DLD1 (cell line): ENCODE results near the gene ARL15.
"Not testable (repeated sequence)": the region's sequence is repeated elsewhere in the genome, so short reads cannot be mapped to it uniquely, and the experiment has no call there.

Source experiments
- in situ Hi-C: cut with HindIII; loops from 2 replicates; pipeline ENCODE4 v1.10.0; 2017; ENCODE audit warnings: low sequenced_read_pairs

ARL15 gene

DNA sequence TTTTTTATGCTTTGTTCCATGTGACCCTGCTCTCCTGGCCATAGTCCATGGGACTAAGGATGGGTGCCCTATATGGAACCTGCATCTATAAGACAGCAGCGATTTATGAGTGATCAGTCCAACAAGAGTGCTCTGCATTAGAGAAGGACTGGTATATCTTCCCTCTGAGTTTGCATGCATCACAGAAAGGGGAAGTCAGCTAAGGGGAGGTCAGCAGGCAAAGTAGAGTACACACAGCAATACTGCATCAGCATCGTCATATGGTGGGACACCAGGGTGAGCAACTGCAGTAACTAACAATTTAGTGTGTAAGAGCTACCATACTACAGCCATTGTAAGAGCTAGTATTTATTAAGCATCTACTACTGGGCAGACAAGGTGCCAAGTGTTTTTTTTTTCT is 438.6 kb downstream of the ARL15 start:
- in situ Hi-C loops, result no loop called here

DNA sequence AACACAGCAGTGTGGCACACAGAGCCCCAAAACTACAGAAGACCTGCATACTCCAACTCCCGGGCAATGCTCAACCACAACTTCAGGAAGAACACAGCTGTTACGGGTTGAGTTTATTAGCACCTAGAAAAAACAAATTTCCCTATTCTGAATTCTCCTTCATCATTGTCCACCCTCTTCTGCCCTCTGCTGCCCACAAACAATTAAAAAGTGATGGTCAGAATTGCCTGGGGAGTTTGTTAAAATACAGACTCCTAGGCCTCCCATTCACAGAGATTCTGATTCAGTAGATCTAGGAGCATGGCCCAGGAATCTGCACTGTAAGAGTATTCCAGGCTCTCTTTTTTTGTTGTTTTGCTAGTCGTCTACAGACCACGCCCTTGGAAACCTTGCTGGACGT is 439.3 kb downstream of the ARL15 start:
- in situ Hi-C loops, result no loop called here

DNA sequence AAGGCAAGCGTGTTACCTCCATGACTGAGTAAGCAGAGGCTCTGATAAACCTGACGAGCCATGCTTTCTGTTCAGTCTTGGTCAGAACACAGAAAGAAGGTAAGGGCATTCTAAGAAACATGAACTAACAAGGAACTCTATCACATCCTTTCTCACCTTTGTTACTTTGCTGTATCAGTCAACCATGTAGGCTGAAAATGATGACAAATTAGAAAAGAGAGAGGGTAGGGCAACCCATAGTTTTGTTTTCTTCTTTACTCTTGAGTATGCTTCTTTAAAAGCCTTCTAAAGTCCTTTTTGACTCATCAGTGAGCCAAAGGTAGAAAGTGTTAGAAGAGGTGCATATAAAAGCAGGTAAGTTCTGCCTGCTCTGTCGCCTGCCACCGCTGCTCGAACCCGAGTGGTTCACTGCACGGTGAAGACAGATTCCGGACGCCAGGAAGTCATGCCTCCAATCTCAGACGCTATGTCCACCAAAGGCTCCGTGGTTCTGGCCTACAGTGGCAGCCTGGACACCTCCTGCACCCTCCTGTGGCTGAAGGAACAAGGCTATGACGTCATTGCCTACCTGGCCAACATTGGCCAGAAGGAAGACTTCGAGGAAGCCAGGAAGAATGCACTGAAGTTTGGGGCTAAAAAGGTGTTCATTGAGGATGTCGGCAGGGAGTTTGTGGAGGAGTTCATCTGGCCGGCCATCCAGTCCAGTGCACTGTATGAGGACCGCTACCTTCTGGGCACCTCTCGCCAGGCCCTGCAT is 451.5 kb downstream of the ARL15 start:
- in situ Hi-C loops, result no loop called here

DNA sequence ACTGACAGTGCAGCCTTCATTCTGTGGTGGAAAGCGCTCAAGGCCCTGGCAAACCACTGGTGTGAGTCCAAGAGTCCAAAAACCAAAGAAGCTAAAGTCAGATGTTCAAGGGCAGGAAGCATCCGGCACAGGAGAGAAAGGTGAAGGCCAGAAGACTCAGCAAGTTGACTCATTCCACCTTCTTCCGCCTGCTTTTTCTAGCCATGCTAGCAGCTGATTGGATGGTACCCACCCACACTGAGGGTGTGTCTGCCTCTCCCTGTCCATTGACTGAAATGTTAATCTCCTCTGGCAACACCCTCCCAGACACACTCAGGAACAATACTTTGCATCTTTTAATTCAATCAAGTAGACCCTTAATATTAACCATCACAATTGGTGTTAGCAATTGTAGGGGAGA is 453.9 kb downstream of the ARL15 start:
- in situ Hi-C loops, result no loop called here

DNA sequence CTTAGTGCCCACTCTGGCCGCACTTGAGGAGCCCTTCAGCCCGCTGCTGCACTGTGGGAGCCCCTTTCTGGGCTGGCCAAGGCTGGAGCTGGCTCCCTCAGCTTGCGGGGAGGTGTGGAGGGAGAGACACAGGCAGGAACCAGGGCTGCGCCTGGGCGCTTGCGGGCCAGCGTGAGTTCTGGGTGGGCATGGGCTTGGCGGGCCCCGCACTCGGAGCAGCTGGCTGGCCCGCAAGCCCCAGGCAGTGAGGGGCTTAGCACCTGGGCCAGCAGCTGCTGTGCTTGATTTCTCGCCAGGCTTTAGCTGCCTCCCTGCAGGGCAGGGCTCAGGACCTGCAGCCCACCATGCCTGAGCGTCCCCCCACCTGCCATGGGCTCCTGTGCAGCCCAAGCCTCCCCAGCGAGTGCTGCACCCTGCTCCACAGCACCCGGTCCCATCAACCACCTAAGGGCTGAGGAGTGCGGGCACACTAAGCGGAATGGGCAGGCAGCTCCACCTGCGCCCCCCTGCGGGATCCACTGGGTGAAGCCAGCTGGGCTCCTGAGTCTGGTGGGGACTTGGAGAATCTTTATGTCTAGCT is 473.4 kb downstream of the ARL15 start:
- in situ Hi-C loops, result not testable (repeated sequence)

DNA sequence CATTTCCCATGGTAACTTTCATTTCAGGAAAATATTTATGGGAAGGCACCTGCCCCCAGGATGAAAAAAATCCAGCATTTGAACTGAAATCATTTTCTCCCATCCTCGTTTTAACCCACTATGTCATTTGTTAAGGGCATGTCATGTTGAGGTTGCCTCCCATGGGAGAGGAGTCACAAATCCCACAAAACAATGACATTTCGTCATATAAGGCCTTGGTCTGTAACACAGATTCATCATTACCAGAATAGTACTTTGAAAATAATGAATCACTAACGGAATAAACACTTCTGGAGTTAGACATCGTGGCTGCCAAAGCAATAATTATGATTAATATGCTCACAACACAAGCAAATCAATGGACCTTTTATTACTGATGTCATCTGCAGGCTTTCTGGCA is 475.9 kb downstream of the ARL15 start:
- in situ Hi-C loops, result no loop called here
